ENCODE measurements around the gene ZNF132.

The ZNF132 gene

DNA sequence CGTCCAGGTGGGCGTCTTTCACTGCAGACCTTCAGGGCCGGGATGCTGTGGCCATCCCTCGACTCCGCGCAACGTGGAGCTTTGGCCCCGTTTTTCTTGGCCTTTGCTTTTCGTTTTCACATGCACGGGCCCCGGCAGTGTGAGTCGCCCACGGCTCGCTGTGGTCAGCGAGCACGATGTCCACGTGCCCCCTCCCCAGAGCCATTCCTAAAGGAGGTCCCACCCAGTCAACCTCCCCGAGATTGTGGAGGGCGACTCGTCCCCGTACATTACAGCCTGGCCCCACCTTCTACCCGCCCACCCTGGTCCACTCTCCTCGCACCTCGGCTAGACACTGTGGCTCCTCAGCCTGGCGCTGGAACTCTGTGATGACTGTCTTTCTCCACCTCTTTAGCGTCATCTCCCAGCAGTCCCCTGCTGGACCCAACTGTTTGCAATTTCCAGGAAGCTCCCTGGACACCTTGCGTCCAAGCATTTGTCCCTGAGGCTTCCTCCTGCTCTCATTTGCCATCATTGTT lies 36.6 kb upstream of the ZNF132 start:
- TF ChIP-seq POLR2AphosphoS5 (IDR thresholded peaks at IDR 0.05; ENCODE audit: low read depth, low read length) = no peak
- TF ChIP-seq SIN3A (IDR thresholded peaks at IDR 0.05; ENCODE audit: borderline replicate concordance, insufficient read depth, low read length) = no peak
- TF ChIP-seq, protein P1, sequence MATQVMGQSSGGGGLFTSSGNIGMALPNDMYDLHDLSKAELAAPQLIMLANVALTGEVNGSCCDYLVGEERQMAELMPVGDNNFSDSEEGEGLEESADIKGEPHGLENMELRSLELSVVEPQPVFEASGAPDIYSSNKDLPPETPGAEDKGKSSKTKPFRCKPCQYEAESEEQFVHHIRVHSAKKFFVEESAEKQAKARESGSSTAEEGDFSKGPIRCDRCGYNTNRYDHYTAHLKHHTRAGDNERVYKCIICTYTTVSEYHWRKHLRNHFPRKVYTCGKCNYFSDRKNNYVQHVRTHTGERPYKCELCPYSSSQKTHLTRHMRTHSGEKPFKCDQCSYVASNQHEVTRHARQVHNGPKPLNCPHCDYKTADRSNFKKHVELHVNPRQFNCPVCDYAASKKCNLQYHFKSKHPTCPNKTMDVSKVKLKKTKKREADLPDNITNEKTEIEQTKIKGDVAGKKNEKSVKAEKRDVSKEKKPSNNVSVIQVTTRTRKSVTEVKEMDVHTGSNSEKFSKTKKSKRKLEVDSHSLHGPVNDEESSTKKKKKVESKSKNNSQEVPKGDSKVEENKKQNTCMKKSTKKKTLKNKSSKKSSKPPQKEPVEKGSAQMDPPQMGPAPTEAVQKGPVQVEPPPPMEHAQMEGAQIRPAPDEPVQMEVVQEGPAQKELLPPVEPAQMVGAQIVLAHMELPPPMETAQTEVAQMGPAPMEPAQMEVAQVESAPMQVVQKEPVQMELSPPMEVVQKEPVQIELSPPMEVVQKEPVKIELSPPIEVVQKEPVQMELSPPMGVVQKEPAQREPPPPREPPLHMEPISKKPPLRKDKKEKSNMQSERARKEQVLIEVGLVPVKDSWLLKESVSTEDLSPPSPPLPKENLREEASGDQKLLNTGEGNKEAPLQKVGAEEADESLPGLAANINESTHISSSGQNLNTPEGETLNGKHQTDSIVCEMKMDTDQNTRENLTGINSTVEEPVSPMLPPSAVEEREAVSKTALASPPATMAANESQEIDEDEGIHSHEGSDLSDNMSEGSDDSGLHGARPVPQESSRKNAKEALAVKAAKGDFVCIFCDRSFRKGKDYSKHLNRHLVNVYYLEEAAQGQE (IDR thresholded peaks at IDR 0.05; ENCODE audit: insufficient read depth in 1 of 2, low read depth in 2 of 2, low read length in 2 of 2) = no peak
- no peak for TF ChIP-seq TAF1 (IDR thresholded peaks at IDR 0.05; ENCODE audit: borderline replicate concordance, insufficient read depth, low read length)
- no peak for TF ChIP-seq FOXP2 (optimal IDR thresholded peaks at IDR 0.05; ENCODE audit: borderline replicate concordance, extremely low read depth, extremely low read length, insufficient read depth)

DNA sequence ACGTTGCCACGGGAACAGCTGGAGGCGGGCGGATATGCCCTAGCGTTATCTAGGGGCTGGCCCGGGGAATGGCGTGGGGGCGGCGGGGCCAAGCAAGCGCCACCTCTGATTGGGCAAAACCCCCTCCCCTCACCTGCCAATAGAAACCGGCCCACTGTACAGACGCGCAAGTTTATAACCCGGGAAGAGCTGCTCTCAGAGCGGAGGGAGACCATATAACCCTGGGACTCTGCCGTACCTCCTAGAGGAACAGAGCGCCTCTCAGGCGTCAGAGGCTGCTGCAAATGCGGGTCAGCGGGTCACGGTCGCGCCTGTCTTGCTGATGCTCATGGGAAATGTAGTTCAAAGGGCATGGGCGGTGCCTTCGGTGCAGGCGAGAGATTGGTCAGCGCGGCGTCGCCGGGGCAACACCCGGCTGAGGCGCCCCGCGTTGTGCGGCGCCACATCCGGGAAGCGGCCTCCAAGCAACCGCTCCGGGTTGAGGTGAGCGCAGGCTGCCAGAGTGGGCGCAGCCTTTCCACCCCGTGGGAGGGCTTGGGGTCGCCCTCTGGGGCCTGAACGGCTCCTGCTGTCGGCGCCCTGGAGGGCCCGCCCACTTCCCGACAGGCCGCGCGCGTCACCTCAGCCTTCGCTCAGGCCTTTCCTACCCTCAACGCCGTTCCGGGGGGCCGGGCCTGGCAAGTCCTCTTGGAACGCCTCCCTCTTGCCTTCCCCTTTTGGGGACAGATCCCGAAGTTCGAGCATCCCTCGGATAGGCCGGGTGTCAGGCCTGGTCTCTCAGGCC lies 36.0 kb upstream of the ZNF132 start, which contains the start of gene ZNF446:
ZNF446 (plus strand) TSS at position 639 of the 784 bp plus-strand sequence. CDS start 867 bp downstream, outside the sequence.
- TF ChIP-seq POLR2AphosphoS5 (IDR thresholded peaks at IDR 0.05; ENCODE audit: low read depth, low read length) = peak; percentile 85
- TF ChIP-seq, protein P1 (IDR thresholded peaks at IDR 0.05; ENCODE audit: insufficient read depth in 1 of 2, low read depth in 2 of 2, low read length in 2 of 2) = no peak
- TF ChIP-seq TAF1 (IDR thresholded peaks at IDR 0.05; ENCODE audit: borderline replicate concordance, insufficient read depth, low read length) = 0 out of 2 replicates have a peak, but pooled peaks have one; percentile 24
- TF ChIP-seq SIN3A (IDR thresholded peaks at IDR 0.05; ENCODE audit: borderline replicate concordance, insufficient read depth, low read length) = no peak
- TF ChIP-seq FOXP2 (optimal IDR thresholded peaks at IDR 0.05; ENCODE audit: borderline replicate concordance, extremely low read depth, extremely low read length, insufficient read depth) = peak; percentile 95

DNA sequence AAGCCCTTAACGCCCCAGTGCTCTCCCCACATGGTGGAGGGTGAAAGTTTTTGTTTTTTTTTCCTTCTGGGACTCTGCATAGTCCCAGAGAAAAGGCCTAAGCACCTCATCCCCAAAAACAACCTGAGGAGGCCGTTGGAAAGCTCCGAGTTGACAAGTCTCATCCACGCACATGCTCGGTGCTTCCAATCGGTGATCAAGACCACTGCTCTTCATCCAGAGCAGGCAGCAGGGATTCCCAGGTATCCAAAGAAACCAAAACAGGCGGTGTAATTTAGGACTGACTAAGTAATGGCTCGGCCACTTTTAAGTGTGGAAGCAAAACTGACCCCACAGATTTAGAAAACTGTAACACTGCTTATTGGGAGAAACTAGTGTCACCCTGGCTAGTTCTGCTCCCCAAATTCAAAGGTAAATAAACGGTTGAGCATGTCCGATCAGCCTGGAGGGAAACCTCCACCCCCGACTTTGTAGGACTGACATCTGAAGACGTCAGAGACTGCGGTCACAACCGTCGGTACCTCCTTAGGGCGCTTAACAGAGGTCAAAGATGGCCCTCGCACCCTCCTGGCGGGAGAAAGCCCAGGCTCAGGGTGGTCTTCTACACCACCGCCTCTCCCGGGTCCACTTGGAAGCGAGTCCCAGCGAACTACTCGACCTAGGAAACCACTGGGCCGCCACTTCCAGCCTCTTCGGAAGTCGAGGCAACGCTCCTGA lies 35.2 kb upstream of the ZNF132 start:
- TF ChIP-seq SIN3A (IDR thresholded peaks at IDR 0.05; ENCODE audit: borderline replicate concordance, insufficient read depth, low read length) (0 out of 2 replicates have a peak, but pooled peaks have one; percentile 51), TAF1 (IDR thresholded peaks at IDR 0.05; ENCODE audit: borderline replicate concordance, insufficient read depth, low read length) (no peak)

DNA sequence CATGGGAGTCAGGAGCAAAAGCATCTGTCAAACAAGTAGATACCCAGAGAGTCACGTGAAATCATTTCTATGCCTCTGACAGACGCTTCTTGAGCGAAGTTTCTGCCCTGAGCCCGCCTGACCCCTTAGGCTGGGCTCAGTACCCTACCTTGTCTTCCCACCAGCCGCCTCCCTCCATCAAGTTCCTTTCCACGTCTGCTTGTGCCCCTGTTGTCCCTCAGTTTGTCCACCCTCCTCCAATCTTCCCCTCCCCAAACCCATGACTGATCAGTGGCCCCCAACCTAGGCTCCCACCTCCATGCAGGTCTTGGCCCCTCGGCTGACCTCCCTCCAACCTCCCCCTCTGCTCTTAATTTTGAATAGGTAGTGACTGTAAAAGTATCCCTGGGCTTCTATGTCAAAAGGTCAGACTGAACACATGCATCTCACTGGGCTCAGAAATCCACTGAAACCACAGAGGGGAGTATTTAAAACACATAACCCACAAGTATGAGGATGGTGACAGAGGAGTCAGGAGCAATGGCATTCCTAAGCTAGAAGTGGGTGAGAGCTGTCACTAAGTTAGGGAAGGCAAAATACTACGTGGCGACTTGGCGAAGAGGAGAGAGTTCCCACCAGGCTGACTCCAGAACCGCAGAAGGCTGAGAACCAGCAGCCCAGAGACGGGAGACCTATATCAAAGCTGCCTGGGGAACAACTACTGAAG lies 34.5 kb upstream of the ZNF132 start:
- no peak for TF ChIP-seq TAF1 (IDR thresholded peaks at IDR 0.05; ENCODE audit: borderline replicate concordance, insufficient read depth, low read length)
- TF ChIP-seq POLR2AphosphoS5 (IDR thresholded peaks at IDR 0.05; ENCODE audit: low read depth, low read length) = no peak
- TF ChIP-seq FOXP2 (optimal IDR thresholded peaks at IDR 0.05; ENCODE audit: borderline replicate concordance, extremely low read depth, extremely low read length, insufficient read depth) = no peak
- TF ChIP-seq SIN3A (IDR thresholded peaks at IDR 0.05; ENCODE audit: borderline replicate concordance, insufficient read depth, low read length) = no peak
- TF ChIP-seq, protein P1 (IDR thresholded peaks at IDR 0.05; ENCODE audit: insufficient read depth in 1 of 2, low read depth in 2 of 2, low read length in 2 of 2) = no peak

DNA sequence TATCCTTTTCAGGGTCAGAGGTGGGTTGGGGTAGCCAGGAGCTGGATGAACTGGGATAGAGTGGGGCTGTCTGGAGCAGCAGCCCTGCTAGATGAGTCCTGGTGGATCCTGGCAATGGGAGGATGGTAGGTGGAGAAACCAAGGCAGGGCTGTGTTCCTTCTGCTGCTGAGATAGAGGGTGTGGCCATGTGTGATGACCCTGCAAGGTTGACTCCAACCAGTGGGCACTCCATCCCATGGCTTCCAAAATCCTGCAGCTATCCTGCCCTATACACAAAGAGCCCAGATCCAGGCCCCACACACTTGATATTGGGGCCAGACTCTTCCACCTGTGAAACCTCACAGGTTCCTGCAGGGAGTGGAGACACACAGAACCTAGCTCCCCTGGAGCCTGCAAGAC lies 33.8 kb upstream of the ZNF132 start:
- TF ChIP-seq, protein P1 (IDR thresholded peaks at IDR 0.05; ENCODE audit: insufficient read depth in 1 of 2, low read depth in 2 of 2, low read length in 2 of 2) = no peak
- TF ChIP-seq SIN3A (IDR thresholded peaks at IDR 0.05; ENCODE audit: borderline replicate concordance, insufficient read depth, low read length) = no peak
- TF ChIP-seq FOXP2 (optimal IDR thresholded peaks at IDR 0.05; ENCODE audit: borderline replicate concordance, extremely low read depth, extremely low read length, insufficient read depth) = no peak
- TF ChIP-seq POLR2AphosphoS5 (IDR thresholded peaks at IDR 0.05; ENCODE audit: low read depth, low read length) = no peak
- no peak for TF ChIP-seq TAF1 (IDR thresholded peaks at IDR 0.05; ENCODE audit: borderline replicate concordance, insufficient read depth, low read length)

Measured in PFSK-1 (cell line).